Trophoblast cell (in vitro differentiated cells and primary cell): ENCODE results near the gene SPAG8.

ENCODE experiments used
- DNase-seq, 2 donors: peaks; one replicate each; pipeline ENCODE4 v3.0.0-alpha.2; 2016
- H2AFZ ChIP-seq: 2 replicates; pipeline ENCODE4 v1.6.1; 2013; ENCODE audit warnings: low read length, moderate library complexity, mild to moderate bottlenecking; ENCODE audit not compliant: insufficient read depth, poor library complexity
- H2AK5ac ChIP-seq: 2 replicates; pipeline ENCODE4 v1.6.1; 2013; ENCODE audit warnings: mild to moderate bottlenecking, low read length
- H2BK120ac ChIP-seq: 2 replicates; pipeline ENCODE4 v1.6.1; 2013; ENCODE audit warnings: low read length, mild to moderate bottlenecking, moderate library complexity; ENCODE audit not compliant: insufficient read depth, poor library complexity
- H2BK12ac ChIP-seq: 2 replicates; pipeline ENCODE4 v1.6.1; 2013; ENCODE audit warnings: mild to moderate bottlenecking, low read length, moderate library complexity
- H2BK5ac ChIP-seq: 2 replicates; pipeline ENCODE4 v1.6.1; 2013; ENCODE audit warnings: low read length, low read depth, moderate library complexity, mild to moderate bottlenecking; ENCODE audit not compliant: poor library complexity
- H3K14ac ChIP-seq: 2 replicates; pipeline ENCODE4 v1.6.1; 2013; ENCODE audit warnings: mild to moderate bottlenecking, low read length
- H3K18ac ChIP-seq: 2 replicates; pipeline ENCODE4 v1.6.1; 2013; ENCODE audit warnings: mild to moderate bottlenecking, low read length
- H3K23ac ChIP-seq: 2 replicates; pipeline ENCODE4 v1.6.1; 2013; ENCODE audit warnings: low read length
- H3K27ac ChIP-seq: 2 replicates; pipeline ENCODE4 v1.5.1; 2013; ENCODE audit warnings: low read depth, mild to moderate bottlenecking, inconsistent platforms, low read length, moderate library complexity
- H3K27me3 ChIP-seq: 2 replicates; pipeline ENCODE4 v1.6.1; 2013; ENCODE audit warnings: inconsistent platforms, mild to moderate bottlenecking, low read length, moderate library complexity; ENCODE audit not compliant: insufficient read depth
- H3K36me3 ChIP-seq, 2 experiments: 1 replicate in 1 of 2; 2 replicates in 1 of 2; pipeline ENCODE4 v1.6.1; 2013; ENCODE audit warnings: low read length in 2 of 2, mild to moderate bottlenecking in 2 of 2, moderate library complexity in 1 of 2; ENCODE audit not compliant: insufficient read depth in 2 of 2, control insufficient read depth in 1 of 2
- H3K4ac ChIP-seq: 2 replicates; pipeline ENCODE4 v1.6.1; 2013; ENCODE audit warnings: low read depth, mild to moderate bottlenecking, low read length, moderate library complexity
- H3K4me1 ChIP-seq, 2 experiments: 1 replicate in 1 of 2; 2 replicates in 1 of 2; pipeline ENCODE4 v1.6.1; 2013; ENCODE audit warnings: low read length in 2 of 2, mild to moderate bottlenecking in 2 of 2, moderate library complexity in 1 of 2; ENCODE audit not compliant: insufficient read depth in 2 of 2, control insufficient read depth in 1 of 2
- H3K4me2 ChIP-seq: 2 replicates; pipeline ENCODE4 v1.6.1; 2013; ENCODE audit warnings: inconsistent platforms, mild to moderate bottlenecking, low read length, moderate library complexity
- H3K4me3 ChIP-seq: 2 replicates; pipeline ENCODE4 v1.5.1; 2013; ENCODE audit warnings: mild to moderate bottlenecking, low read depth, low read length, inconsistent platforms
- H3K79me1 ChIP-seq: one replicate; pipeline ENCODE4 v1.6.1; 2013; ENCODE audit warnings: low read length
- H3K79me2 ChIP-seq: 2 replicates; pipeline ENCODE4 v1.6.1; 2013; ENCODE audit warnings: low read length, mild to moderate bottlenecking; ENCODE audit not compliant: control insufficient read depth, insufficient read depth, poor library complexity
- H3K9ac ChIP-seq: 2 replicates; pipeline ENCODE4 v1.6.1; 2013; ENCODE audit warnings: mild to moderate bottlenecking, low read length
- H3K9me3 ChIP-seq: 2 replicates; pipeline ENCODE4 v1.6.1; 2013; ENCODE audit warnings: low read depth, mild to moderate bottlenecking, control low read depth, inconsistent platforms, low read length; ENCODE audit not compliant: insufficient read depth
- H4K12ac ChIP-seq: 2 replicates; pipeline ENCODE4 v1.6.1; 2013; ENCODE audit warnings: low read depth, mild to moderate bottlenecking, low read length, moderate library complexity
- H4K8ac ChIP-seq: 2 replicates; pipeline ENCODE4 v1.6.1; 2013; ENCODE audit warnings: low read depth, mild to moderate bottlenecking, low read length, moderate library complexity
- H4K91ac ChIP-seq: one replicate; pipeline ENCODE4 v1.6.1; 2013; ENCODE audit warnings: low read depth, mild to moderate bottlenecking, low read length, moderate library complexity
- WGBS: extraction: QIAGEN DNeasy Blood & Tissue Kit; methylation state at CpG from one replicate; pipeline ENCODE4 v1.1.7; 2013; ENCODE audit warnings: missing lambda C conversion rate; ENCODE audit not compliant: insufficient read length, insufficient coverage; ENCODE audit errors: extremely low coverage; 5-methylcytosine and 5-hydroxymethylcytosine counted together

Gene SPAG8

DNA sequence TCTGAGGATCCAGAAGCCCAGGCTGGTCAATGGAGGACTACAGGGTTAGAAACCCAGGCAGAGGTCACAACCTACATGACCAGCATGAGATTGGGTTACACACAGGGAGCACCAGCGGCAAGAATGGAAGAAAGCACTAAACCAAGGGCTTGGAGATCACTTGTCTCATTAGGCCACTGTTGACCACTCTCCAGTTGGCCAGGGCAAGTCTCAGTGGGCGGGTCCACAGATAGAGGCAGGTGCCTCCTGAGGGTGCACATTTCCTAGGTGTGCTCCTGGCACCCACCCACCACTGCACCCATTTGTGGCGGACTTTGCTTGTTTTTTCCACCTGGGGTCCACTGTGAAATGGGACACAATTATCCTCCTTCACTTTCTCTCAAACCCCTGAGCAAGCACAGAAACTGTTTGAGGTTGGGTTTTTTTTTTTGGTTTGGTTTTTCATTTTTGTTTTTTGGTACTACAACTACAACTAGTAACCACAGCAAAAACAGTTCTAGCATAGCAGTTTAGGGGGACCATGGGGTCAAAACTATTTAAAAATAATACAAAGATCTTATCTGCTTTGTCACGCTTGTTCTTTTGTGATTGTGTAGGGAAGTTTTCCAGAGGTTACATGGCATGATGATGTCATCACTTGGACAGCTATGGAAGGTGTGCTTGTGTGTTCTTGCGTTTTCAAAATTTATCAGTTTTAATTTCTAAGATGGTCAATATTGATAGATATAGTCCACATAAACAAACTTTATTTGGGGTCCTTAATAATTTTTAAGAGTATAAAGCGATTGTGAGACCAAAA, 14.6 kb downstream of the SPAG8 start:
- Histone ChIP-seq H3K4me2 (no peak overlapping the region), H3K18ac (peak overlapping the region; percentile 26), H3K79me1 (peaks cover 2% of the 10 kb centered on the region), H3K4ac (no peak overlapping the region), H4K91ac (no peak overlapping the region), H2BK120ac (no peak overlapping the region), H4K12ac (no peak overlapping the region), H3K79me2 (no peaks in the 10 kb centered on the region), H3K4me1 (peaks cover 19 to 34% of the 10 kb centered on the region in 2 experiments), H3K27me3 (no peaks in the 10 kb centered on the region), H3K9me3 (peaks cover 2% of the 10 kb centered on the region), H2BK5ac (no peak overlapping the region), H3K9ac (no peak overlapping the region), H2AK5ac (peak overlapping the region; percentile 82), H3K4me3 (no peak overlapping the region), H3K14ac (no peak overlapping the region), H4K8ac (peak overlapping the region; percentile 18), H2BK12ac (peak overlapping the region; percentile 66), H3K27ac (no peak overlapping the region), H3K23ac (no peak overlapping the region), H3K36me3 (peaks cover 2 to 3% of the 10 kb centered on the region in 2 experiments), H2AFZ (no peak overlapping the region)
- no CpG with 5 or more reads among the region's 6 CpGs for WGBS
- DNase-seq, result no peak

DNA sequence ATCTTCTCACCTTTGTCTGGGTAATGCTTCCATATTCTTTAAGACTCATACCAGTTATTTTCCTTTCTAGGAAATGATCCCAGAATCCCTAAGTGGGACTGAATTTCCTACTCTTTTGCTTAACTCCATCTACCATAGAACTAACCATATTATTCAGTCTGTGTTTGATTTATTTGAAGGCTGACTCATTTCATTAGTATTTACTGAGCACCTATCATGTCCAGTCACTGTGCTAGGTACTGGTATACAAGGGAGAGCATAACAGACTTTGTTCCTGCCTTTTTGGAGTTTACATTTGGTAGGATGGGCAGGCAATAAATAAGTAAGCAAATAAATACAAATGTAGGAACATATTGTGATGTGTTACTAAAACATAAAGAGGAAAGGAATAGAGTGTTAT, 16.4 kb downstream of the SPAG8 start:
- no peak overlapping the region for H3K9ac ChIP-seq
- H4K91ac ChIP-seq, result no peak overlapping the region
- H3K27ac ChIP-seq, result no peak overlapping the region
- H3K79me1 ChIP-seq, result peaks cover 5% of the 10 kb centered on the region
- H3K27me3 ChIP-seq, result no peaks in the 10 kb centered on the region
- no peak overlapping the region for H3K23ac ChIP-seq
- no peak overlapping the region for H4K8ac ChIP-seq
- no peak overlapping the region for H2BK120ac ChIP-seq
- H3K14ac ChIP-seq, result no peak overlapping the region
- no peak overlapping the region for H2AK5ac ChIP-seq
- peaks cover under 1% of the 10 kb centered on the region for H3K9me3 ChIP-seq
- no peak for DNase-seq
- no peak overlapping the region for H3K18ac ChIP-seq
- H3K4me1 ChIP-seq, result peaks cover 19 to 34% of the 10 kb centered on the region in 2 experiments
- no peaks in the 10 kb centered on the region for H3K79me2 ChIP-seq
- H2AFZ ChIP-seq, result no peak overlapping the region
- no peak overlapping the region for H3K4me2 ChIP-seq
- H2BK12ac ChIP-seq, result no peak overlapping the region
- H3K4ac ChIP-seq, result no peak overlapping the region
- H2BK5ac ChIP-seq, result no peak overlapping the region
- H3K4me3 ChIP-seq, result no peak overlapping the region
- no peak overlapping the region for H4K12ac ChIP-seq
- H3K36me3 ChIP-seq, result peaks cover 0 to 2% of the 10 kb centered on the region in 2 experiments

DNA sequence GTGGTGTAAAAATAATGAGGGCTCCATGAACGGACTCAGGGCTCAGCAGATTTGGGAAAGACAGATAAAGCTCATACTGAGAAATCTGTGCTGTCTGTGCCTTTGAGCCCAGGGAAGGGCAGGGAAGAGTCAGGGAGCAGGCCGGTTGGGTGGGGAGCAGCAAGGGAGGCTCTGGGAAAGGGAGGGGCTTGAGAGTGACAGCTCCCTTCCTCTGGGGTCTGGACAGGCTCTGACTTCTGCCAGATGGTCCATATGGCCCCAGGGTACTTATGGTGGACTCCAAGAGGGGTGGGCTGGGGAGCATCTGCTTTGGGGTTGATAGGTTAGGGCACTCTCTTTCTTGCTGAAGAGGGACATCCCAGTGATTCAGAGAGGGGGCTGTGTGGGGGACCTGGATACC, 18.6 kb downstream of the SPAG8 start:
- Histone ChIP-seq H3K79me2 (no peaks in the 10 kb centered on the region), H2BK12ac (no peak overlapping the region), H4K91ac (no peak overlapping the region), H4K12ac (no peak overlapping the region), H2AFZ (no peak overlapping the region), H3K27ac (no peak overlapping the region), H3K4me1 (peaks cover 14 to 28% of the 10 kb centered on the region in 2 experiments), H3K27me3 (no peaks in the 10 kb centered on the region), H3K4ac (no peak overlapping the region), H2AK5ac (no peak overlapping the region), H3K18ac (no peak overlapping the region), H3K9ac (no peak overlapping the region), H3K4me3 (no peak overlapping the region), H3K14ac (no peak overlapping the region), H3K79me1 (peaks cover 5% of the 10 kb centered on the region), H2BK120ac (no peak overlapping the region), H4K8ac (no peak overlapping the region), H2BK5ac (no peak overlapping the region), H3K36me3 (no peaks in the 10 kb centered on the region), H3K23ac (no peak overlapping the region), H3K4me2 (no peak overlapping the region), H3K9me3 (no peaks in the 10 kb centered on the region)
- no peak for DNase-seq
- WGBS, result no CpG with 5 or more reads among the region's 2 CpGs

- Histone ChIP-seq H3K27ac (no peak overlapping the region), H3K23ac (no peak overlapping the region), H3K79me1 (peaks cover 5% of the 10 kb centered on the region), H3K4me3 (peak overlapping the region; percentile 3), H4K12ac (no peak overlapping the region), H4K91ac (no peak overlapping the region), H3K9me3 (no peaks in the 10 kb centered on the region), H3K79me2 (no peaks in the 10 kb centered on the region), H4K8ac (no peak overlapping the region), H3K14ac (no peak overlapping the region), H3K27me3 (no peaks in the 10 kb centered on the region), H3K4me1 (peaks cover 14 to 28% of the 10 kb centered on the region in 2 experiments), H2BK12ac (no peak overlapping the region), H2BK120ac (no peak overlapping the region), H3K4ac (no peak overlapping the region), H2AK5ac (peak overlapping the region; percentile 32), H2BK5ac (no peak overlapping the region), H2AFZ (no peak overlapping the region), H3K18ac (no peak overlapping the region), H3K36me3 (no peaks in the 10 kb centered on the region), H3K9ac (no peak overlapping the region), H3K4me2 (peak overlapping the region; percentile 22)
- WGBS, result no CpG with 5 or more reads among the region's 14 CpGs
- no peak for DNase-seq
Measured at GRCh38 chr9:35792826-35793225, 19.2 kb downstream of the SPAG8 start.
